Liver (tissue), 3 donors: ENCODE results near the gene CYCS.

ENCODE experiments used
- CTCF ChIP-seq: fragments of 150-350 bp; IDR thresholded peaks from 2 replicates; pipeline ENCODE4 v1.5.1; 2017; ENCODE audit warnings: improper control_type of control experiment, low read depth, low read length; ENCODE audit not compliant: missing input control
- EGR1 ChIP-seq, 2 donors: IDR thresholded peaks; 2 replicates each; pipeline ENCODE4 v1.6.1; 2016 to 2018; ENCODE audit warnings: antibody characterized with exemption in 2 of 2, low read depth in 2 of 2
- MAX ChIP-seq: IDR thresholded peaks from 2 replicates; pipeline ENCODE4 v1.6.1; 2016; ENCODE audit warnings: antibody characterized with exemption
- REST ChIP-seq: IDR thresholded peaks from 2 replicates; pipeline ENCODE4 v1.6.1; 2016; ENCODE audit warnings: antibody characterized with exemption, mild to moderate bottlenecking
- TAF1 ChIP-seq: conservative IDR thresholded peaks from 2 replicates; pipeline ENCODE4 v1.6.1; 2016; ENCODE audit warnings: antibody characterized with exemption, mild to moderate bottlenecking
- YY1 ChIP-seq: IDR thresholded peaks from 2 replicates; pipeline ENCODE4 v1.6.1; 2016; ENCODE audit warnings: antibody characterized with exemption, mild to moderate bottlenecking
- ZBTB33 ChIP-seq: IDR thresholded peaks from 2 replicates; pipeline ENCODE4 v1.6.1; 2016; ENCODE audit warnings: antibody characterized with exemption
- donor health status: healthy.
- donor health status: healthy.

GRCh38 chr7:25151773-25152172, 26.7 kb upstream of the CYCS start:
- TF ChIP-seq REST: no peak
- TF ChIP-seq MAX: no peak
- TF ChIP-seq CTCF: no peak
- TF ChIP-seq TAF1: no peak
- no peak for TF ChIP-seq YY1
- no peak for TF ChIP-seq ZBTB33
- no peak for TF ChIP-seq EGR1 (IDR thresholded peaks at IDR 0.05; ENCODE audit: low read depth in 2 of 2)
